Gastrocnemius medialis (tissue), 4 donors: ENCODE results near the gene STEAP1.
"Not testable (repeated sequence)": the region's sequence is repeated elsewhere in the genome, so short reads cannot be mapped to it uniquely, and the experiment has no call there.

ENCODE experiments used
- POLR2A ChIP-seq, 2 donors: fragments of 450-650 bp; IDR thresholded peaks; one replicate each; pipeline ENCODE4 v1.6.1; 2017; ENCODE audit warnings: antibody characterized with exemption in 2 of 2, mild to moderate bottlenecking in 2 of 2, moderate library complexity in 2 of 2
- TF ChIP-seq, protein P1 (sequence below), 5 experiments: fragments of 450-650 bp in 3 of 5; fragments of 200-600 bp in 2 of 5; sonication (generic) in 2 of 5; IDR thresholded peaks in 4 of 5; conservative IDR thresholded peaks in 1 of 5; 1 replicate in 4 of 5; 2 replicates in 1 of 5; pipeline ENCODE4 v1.5.1; 2016 to 2019; ENCODE audit warnings: antibody characterized with exemption in 5 of 5, mild to moderate bottlenecking in 3 of 5, moderate library complexity in 3 of 5

DNA sequence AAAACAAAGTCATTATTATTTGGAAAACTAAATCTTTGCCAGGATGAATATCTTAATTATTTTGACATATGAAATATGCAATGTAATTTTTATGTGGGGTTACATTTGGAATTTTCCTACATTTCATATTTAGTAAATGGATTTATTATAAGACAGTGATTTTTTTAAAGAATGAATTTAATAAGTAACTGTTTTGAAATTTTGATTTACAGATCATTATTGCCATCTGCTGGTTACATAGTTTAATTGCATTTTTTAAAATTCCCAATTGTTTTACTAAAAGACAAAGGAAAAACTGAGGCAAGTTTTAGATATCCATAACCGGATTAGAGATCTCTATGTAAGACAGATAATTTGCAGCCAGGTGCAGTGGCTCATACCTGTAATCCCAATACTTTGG is 39.3 kb upstream of the STEAP1 start:
- TF ChIP-seq, protein P1, sequence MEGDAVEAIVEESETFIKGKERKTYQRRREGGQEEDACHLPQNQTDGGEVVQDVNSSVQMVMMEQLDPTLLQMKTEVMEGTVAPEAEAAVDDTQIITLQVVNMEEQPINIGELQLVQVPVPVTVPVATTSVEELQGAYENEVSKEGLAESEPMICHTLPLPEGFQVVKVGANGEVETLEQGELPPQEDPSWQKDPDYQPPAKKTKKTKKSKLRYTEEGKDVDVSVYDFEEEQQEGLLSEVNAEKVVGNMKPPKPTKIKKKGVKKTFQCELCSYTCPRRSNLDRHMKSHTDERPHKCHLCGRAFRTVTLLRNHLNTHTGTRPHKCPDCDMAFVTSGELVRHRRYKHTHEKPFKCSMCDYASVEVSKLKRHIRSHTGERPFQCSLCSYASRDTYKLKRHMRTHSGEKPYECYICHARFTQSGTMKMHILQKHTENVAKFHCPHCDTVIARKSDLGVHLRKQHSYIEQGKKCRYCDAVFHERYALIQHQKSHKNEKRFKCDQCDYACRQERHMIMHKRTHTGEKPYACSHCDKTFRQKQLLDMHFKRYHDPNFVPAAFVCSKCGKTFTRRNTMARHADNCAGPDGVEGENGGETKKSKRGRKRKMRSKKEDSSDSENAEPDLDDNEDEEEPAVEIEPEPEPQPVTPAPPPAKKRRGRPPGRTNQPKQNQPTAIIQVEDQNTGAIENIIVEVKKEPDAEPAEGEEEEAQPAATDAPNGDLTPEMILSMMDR (IDR thresholded peaks at IDR 0.05 in 4 of 5, conservative IDR thresholded peaks at IDR 0.05 in 1 of 5): not testable (repeated sequence)
- TF ChIP-seq POLR2A (IDR thresholded peaks at IDR 0.05): not testable (repeated sequence)
